ENCODE data around the gene COL23A1.

- TF ChIP-seq CTCF (conservative IDR thresholded peaks at IDR 0.05; ENCODE audit: low read depth, low read length) = no peak
- no peak for TF ChIP-seq EZH2 (IDR thresholded peaks at IDR 0.05; ENCODE audit: low read length, unreplicated experiment)
Measured at GRCh38 chr5:178524093-178524882, 65.9 kb downstream of the COL23A1 start.

Measured in PC-3 (cell line).